Choroid plexus epithelial cell (primary cell): ENCODE results near the gene ZNF789.

ENCODE experiments used
- DNase-seq: peaks from one replicate; pipeline ENCODE4 v3.0.0-alpha.2; 2010; ENCODE audit warnings: low read depth
- H3K4me3 ChIP-seq: 2 replicates; pipeline ENCODE4 v1.5.1; 2011; ENCODE audit warnings: low read depth, mild to moderate bottlenecking, control low read depth, low read length, moderate library complexity
- CTCF ChIP-seq: conservative IDR thresholded peaks from 2 replicates; pipeline ENCODE4 v1.5.1; 2011; ENCODE audit warnings: low read depth, mild to moderate bottlenecking, control low read depth, inconsistent platforms, low read length, moderate library complexity

ZNF789 gene

GRCh38 chr7:99469381-99470065 lies 3.2 kb upstream of the ZNF789 start:
- TF ChIP-seq CTCF, result no peak

GRCh38 chr7:99473315-99473596 lies 566 bp downstream of the ZNF789 start:
- H3K4me3 ChIP-seq, result peak overlapping the region; percentile 94
- peak; percentile 92 for DNase-seq
- no peak for TF ChIP-seq CTCF

More at GRCh38 chr7:99469381-99470065, 3.2 kb upstream of the ZNF789 start:
- no peak overlapping the region for H3K4me3 ChIP-seq
- peak; percentile 17 for DNase-seq

- TF ChIP-seq CTCF, result no peak
- DNase-seq, result no peak
These were observed 3.4 kb downstream of the ZNF789 start for GRCh38 chr7:99476107-99476506.

GRCh38 chr7:99478464-99479440 lies 6.1 kb downstream of the ZNF789 start:
- TF ChIP-seq CTCF, result no peak
- H3K4me3 ChIP-seq, result no peak overlapping the region
- no peak for DNase-seq

More at GRCh38 chr7:99476107-99476506, 3.4 kb downstream of the ZNF789 start:
- H3K4me3 ChIP-seq, result no peak overlapping the region

- no peak for DNase-seq
- no peak for TF ChIP-seq CTCF
- no peak overlapping the region for H3K4me3 ChIP-seq
These were observed 12.4 kb downstream of the ZNF789 start for GRCh38 chr7:99485094-99485493.

GRCh38 chr7:99489235-99489634 lies 16.5 kb downstream of the ZNF789 start:
- no peak for DNase-seq
- H3K4me3 ChIP-seq, result no peak overlapping the region
- TF ChIP-seq CTCF, result no peak
